OCI-LY7 (cell line): ENCODE measurements around the gene SRPRB. TPM values are rescaled to one million over a fixed set of nuclear protein-coding genes. Genes with fewer than 3 reads are reported as not detected.

Source experiments
- BruUV-seq: library from RNA; stranded (reverse); fragments of 400-500 nt; replicated peaks from 2 replicates; lab custom pipeline; 2021; lab: Mats Ljungman, UMichigan
- CTCF ChIA-PET: fragments of 300-600 bp; sonication (Branson Sonifier 250); formaldehyde crosslinking; loops from one replicate; lab custom pipeline; 2022; ENCODE audit warnings: antibody characterized with exemption; ENCODE audit not compliant: unreplicated experiment; lab: Charles Lee
- POLR2A ChIA-PET: fragments of 300-600 bp; sonication (Branson Sonifier 250); formaldehyde crosslinking; loops from one replicate; lab custom pipeline; 2022; ENCODE audit warnings: antibody characterized with exemption; lab: Charles Lee
- DNase-seq: peaks from one replicate; pipeline ENCODE4 v3.0.0-alpha.2; 2015; ENCODE audit warnings: low spot score
- H2AFZ ChIP-seq: fragments of 200-600 bp; sonication (generic), shearing (Covaris generic); 2 replicates; pipeline ENCODE4 v1.6.1; 2014; ENCODE audit warnings: mild to moderate bottlenecking, antibody characterized with exemption, low read length, moderate library complexity
- H3K27ac ChIP-seq: fragments of 200-600 bp; sonication (generic); 2 replicates; pipeline ENCODE4 v1.5.1; 2014; ENCODE audit warnings: mixed run types, low read depth, mild to moderate bottlenecking, moderate library complexity, low read length, inconsistent platforms; ENCODE audit not compliant: poor library complexity, severe bottlenecking
- H3K36me3 ChIP-seq: fragments of 200-600 bp; sonication (generic); 2 replicates; pipeline ENCODE4 v1.6.1; 2014; ENCODE audit warnings: mild to moderate bottlenecking, antibody characterized with exemption, low read length, moderate library complexity, mixed read lengths; ENCODE audit not compliant: insufficient read depth
- H3K4me1 ChIP-seq: fragments of 200-600 bp; sonication (generic); 2 replicates; pipeline ENCODE4 v1.5.1; 2014; ENCODE audit warnings: mild to moderate bottlenecking, low read length; ENCODE audit not compliant: insufficient read depth, poor library complexity, severe bottlenecking
- H3K4me2 ChIP-seq: fragments of 200-600 bp; sonication (generic); 2 replicates; pipeline ENCODE4 v1.6.1; 2014; ENCODE audit warnings: mild to moderate bottlenecking, low read length
- H3K4me3 ChIP-seq: fragments of 200-600 bp; sonication (generic); 2 replicates; pipeline ENCODE4 v1.5.1; 2014; ENCODE audit warnings: mild to moderate bottlenecking, low read depth, low read length; ENCODE audit not compliant: poor library complexity, severe bottlenecking
- H3K79me2 ChIP-seq: fragments of 200-600 bp; sonication (generic); 2 replicates; pipeline ENCODE4 v1.6.1; 2016; ENCODE audit warnings: low read depth, mild to moderate bottlenecking, low read length, moderate library complexity, mixed read lengths; ENCODE audit not compliant: insufficient read depth
- H3K9me2 ChIP-seq: fragments of 200-600 bp; sonication (generic); 2 replicates; pipeline ENCODE4 v1.6.1; 2016; ENCODE audit warnings: mild to moderate bottlenecking, low read length, mixed read lengths; ENCODE audit not compliant: insufficient read depth
- H3K9me3 ChIP-seq: fragments of 200-600 bp; sonication (generic); 2 replicates; pipeline ENCODE4 v1.6.1; 2014; ENCODE audit warnings: mild to moderate bottlenecking, mixed run types, low read length, mixed read lengths
- H4K20me1 ChIP-seq: fragments of 200-600 bp; sonication (generic); 2 replicates; pipeline ENCODE4 v1.6.1; 2014; ENCODE audit warnings: mild to moderate bottlenecking, antibody characterized with exemption, low read length, moderate library complexity, mixed read lengths; ENCODE audit not compliant: insufficient read depth
- CTCF ChIP-seq: fragments of 200-600 bp; sonication (generic); conservative IDR thresholded peaks from 2 replicates; pipeline ENCODE4 v1.5.1; 2014; ENCODE audit warnings: mild to moderate bottlenecking, antibody characterized with exemption, low read length, moderate library complexity, mixed read lengths
- EZH2phosphoT487 ChIP-seq: fragments of 200-600 bp; sonication (generic); IDR thresholded peaks from 2 replicates; pipeline ENCODE4 v1.6.1; 2018; ENCODE audit warnings: low read depth, borderline replicate concordance, mild to moderate bottlenecking, mixed run types, antibody characterized with exemption, low read length, moderate library complexity, mixed read lengths
- intact Hi-C: fragments of 100-400 bp; cut with micrococcal nuclease; formaldehyde crosslinking; loops from one replicate; pipeline ENCODE4 v1.10.0; 2022; ENCODE audit not compliant: unreplicated experiment
- total RNA-seq, 2 experiments: library from RNA; depleted of rRNA in 1 of 2; stranded (reverse); fragments of >200 nt in 1 of 2; shearing (Covaris generic) in 1 of 2; gene quantifications; 2 replicates each; pipeline ENCODE4 v1.2.3, GENCODE V29; 2014 to 2022

The SRPRB gene
- total RNA-seq, 2 experiments from 2014 or later = 39.4 to 54.1 TPM

DNA sequence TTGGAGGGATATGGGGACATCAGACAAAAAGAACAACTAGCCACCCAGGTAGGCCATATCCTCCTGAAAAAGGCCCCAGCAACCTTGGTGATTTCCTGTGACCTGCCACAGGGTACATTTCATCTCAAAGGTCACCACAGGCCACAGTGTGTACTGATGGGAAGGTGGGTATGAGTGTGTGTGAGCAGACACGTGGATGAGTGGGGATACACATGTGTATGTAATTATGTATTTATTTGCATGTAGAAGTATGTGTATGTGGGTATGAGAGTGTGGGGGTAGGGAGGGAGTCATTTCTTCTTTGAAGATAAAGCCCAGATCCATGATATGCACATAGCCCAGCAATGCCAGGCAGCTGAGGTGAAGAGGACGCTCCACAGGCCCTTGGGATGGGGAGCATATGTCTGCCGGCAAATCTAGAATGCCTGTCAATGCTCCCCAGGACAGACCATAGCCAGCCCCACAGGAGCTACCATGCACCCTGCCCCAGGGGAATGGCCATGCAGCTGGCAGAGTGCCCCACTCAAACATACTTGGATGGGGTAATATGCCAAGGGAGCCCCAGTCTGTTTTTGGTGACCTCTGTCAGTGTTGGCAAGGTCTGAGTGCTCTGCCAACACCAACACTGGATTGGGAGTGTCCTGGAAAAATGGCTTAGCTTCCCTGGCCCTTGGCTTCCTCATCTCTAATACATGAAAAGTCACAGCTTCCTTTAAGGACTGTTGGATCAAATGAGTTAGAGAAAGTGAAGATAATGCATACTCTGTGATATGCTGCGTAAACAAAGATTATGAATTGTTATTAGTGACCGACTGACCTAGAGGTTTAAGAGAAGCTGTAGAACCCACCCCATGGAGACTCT, 47.7 kb downstream of the SRPRB start:
- POLR2A ChIA-PET = interaction anchor here (0.6 kb wide), 1 partner anchor 242 kb away, joined by 3 read pairs; no protein-coding TSS in a partner anchor
- Histone ChIP-seq H3K36me3 (no peaks in the 10 kb centered on the region), H3K9me2 (no peaks in the 10 kb centered on the region), H3K9me3 (no peaks in the 10 kb centered on the region), H4K20me1 (no peaks in the 10 kb centered on the region), H3K79me2 (no peaks in the 10 kb centered on the region), H3K4me1 (no peaks in the 10 kb centered on the region), H3K4me2 (no peak overlapping the region), H2AFZ (no peak overlapping the region), H3K27ac (no peak overlapping the region), H3K4me3 (no peak overlapping the region)
- intact Hi-C loops = no loop called here
- TF ChIP-seq EZH2phosphoT487 (no peak), CTCF (no peak)
- CTCF ChIA-PET = no interaction called here
- BruUV-seq = no TSS peak
- no peak for DNase-seq

DNA sequence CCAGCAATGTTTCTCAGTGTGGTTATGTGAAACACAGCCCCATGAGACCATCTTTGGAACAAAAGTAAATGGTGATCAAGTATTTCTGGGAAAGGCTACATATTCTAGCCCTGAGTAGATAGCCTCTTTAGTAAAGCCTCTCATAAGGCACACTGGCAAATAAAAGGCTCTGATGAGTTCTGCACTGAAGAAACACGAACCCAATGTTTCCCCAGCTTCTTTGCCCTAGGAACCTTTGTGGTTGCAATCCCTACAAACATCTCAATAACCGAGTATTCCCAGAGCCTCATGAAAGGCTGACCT, 48.3 kb downstream of the SRPRB start:
- CTCF ChIA-PET = no interaction called here
- Histone ChIP-seq H3K4me2 (no peak overlapping the region), H2AFZ (no peak overlapping the region), H3K9me2 (no peaks in the 10 kb centered on the region), H3K9me3 (no peaks in the 10 kb centered on the region), H3K79me2 (no peaks in the 10 kb centered on the region), H3K4me1 (no peaks in the 10 kb centered on the region), H3K4me3 (no peak overlapping the region), H3K36me3 (no peaks in the 10 kb centered on the region), H3K27ac (no peak overlapping the region), H4K20me1 (no peaks in the 10 kb centered on the region)
- BruUV-seq = no TSS peak
- POLR2A ChIA-PET = no interaction called here
- no peak for DNase-seq
- TF ChIP-seq CTCF (no peak), EZH2phosphoT487 (no peak)
- intact Hi-C loops = no loop called here
